CD4-positive, alpha-beta T cell treated with Interleukin-1 beta for 1 hour (primary cell): Measurements from ENCODE around the gene DAAM2.

ENCODE experiments used
- DNase-seq, 2 donors: peaks; one replicate each; pipeline ENCODE4 v3.0.0-alpha.2; 2020 to 2022

The DAAM2 gene

GRCh38 chr6:39791850-39792539, at the start of gene DAAM2:
Gene DAAM2, plus strand, starts transcription at chr6:39792376. Its CDS starts 63,927 bp downstream, at chr6:39856303.
- no peak for DNase-seq

- DNase-seq, result no peak
Observed at GRCh38 chr6:39746795-39747194, 45.4 kb upstream of the DAAM2 start.

GRCh38 chr6:39752835-39753724, 39.1 kb upstream of the DAAM2 start:
- DNase-seq, result no peak

- no peak for DNase-seq
Observed at GRCh38 chr6:39753725-39754045, 38.5 kb upstream of the DAAM2 start.

GRCh38 chr6:39754514-39755115, 37.6 kb upstream of the DAAM2 start:
- DNase-seq, result no peak

- no peak for DNase-seq
Observed at GRCh38 chr6:39755231-39755630, 36.9 kb upstream of the DAAM2 start.

GRCh38 chr6:39756582-39756981, 35.6 kb upstream of the DAAM2 start:
- DNase-seq, result no peak

- no peak for DNase-seq
Observed at GRCh38 chr6:39758905-39759605, 33.1 kb upstream of the DAAM2 start.

- no peak for DNase-seq
Observed at GRCh38 chr6:39760226-39760952, 31.8 kb upstream of the DAAM2 start.

GRCh38 chr6:39765508-39766065, 26.6 kb upstream of the DAAM2 start:
- no peak for DNase-seq

- DNase-seq, result no peak
Observed at GRCh38 chr6:39769012-39769411, 23.2 kb upstream of the DAAM2 start.

- DNase-seq, result no peak
Observed at GRCh38 chr6:39770446-39770845, 21.7 kb upstream of the DAAM2 start.

- no peak for DNase-seq
Observed at GRCh38 chr6:39772559-39773273, 19.5 kb upstream of the DAAM2 start.

GRCh38 chr6:39773782-39774181, 18.4 kb upstream of the DAAM2 start:
- DNase-seq, result no peak

GRCh38 chr6:39776581-39776980, 15.6 kb upstream of the DAAM2 start:
- DNase-seq, result no peak

- DNase-seq, result no peak
Observed at GRCh38 chr6:39777218-39777617, 15.0 kb upstream of the DAAM2 start.

- DNase-seq, result no peak
Observed at GRCh38 chr6:39777661-39778060, 14.5 kb upstream of the DAAM2 start.

GRCh38 chr6:39778581-39779255, 13.5 kb upstream of the DAAM2 start:
- DNase-seq, result no peak

- DNase-seq, result no peak
Observed at GRCh38 chr6:39785281-39785680, 6.9 kb upstream of the DAAM2 start.

- no peak for DNase-seq
Observed at GRCh38 chr6:39786649-39787048, 5.5 kb upstream of the DAAM2 start.

- no peak for DNase-seq
Observed at GRCh38 chr6:39787322-39787721, 4.9 kb upstream of the DAAM2 start.
